Activated T-cell treated with anti-CD3 and anti-CD28 coated beads for 1 hour (primary cell): ENCODE measurements around the gene LRRC70.
"Not testable (repeated sequence)": the region's sequence is repeated elsewhere in the genome, so short reads cannot be mapped to it uniquely, and the experiment has no call there.

Source experiments
- DNase-seq: peaks from one replicate; pipeline ENCODE4 v3.0.0-alpha.2; 2020; ENCODE audit warnings: low read depth

Gene LRRC70

DNA sequence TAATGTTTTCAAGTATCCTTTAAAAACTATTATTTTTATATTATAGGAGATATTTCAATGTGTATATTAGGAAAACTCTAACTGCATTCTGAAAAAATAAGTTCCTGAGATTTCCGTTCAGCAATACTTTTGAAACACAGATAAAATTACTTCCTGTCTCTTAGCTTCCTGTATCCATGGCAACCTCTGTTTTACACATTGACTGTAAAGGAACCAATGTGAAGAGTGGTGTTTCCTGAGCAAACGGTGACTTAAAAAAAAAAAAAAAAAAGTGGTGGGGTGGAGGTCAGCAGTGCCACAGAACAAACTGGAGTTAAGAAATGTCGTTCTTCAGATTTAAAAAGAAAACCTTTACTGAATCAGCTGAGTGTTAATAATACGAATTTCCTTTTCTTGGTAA, at the start of gene LRRC70:
LRRC70 (plus strand) TSS at position 280 of the 400 bp plus-strand sequence. CDS start 620 bp downstream, outside the sequence.
- DNase-seq: no peak

GRCh38 chr5:62533597-62533996, 45.0 kb upstream of the LRRC70 start:
- no peak for DNase-seq

DNA sequence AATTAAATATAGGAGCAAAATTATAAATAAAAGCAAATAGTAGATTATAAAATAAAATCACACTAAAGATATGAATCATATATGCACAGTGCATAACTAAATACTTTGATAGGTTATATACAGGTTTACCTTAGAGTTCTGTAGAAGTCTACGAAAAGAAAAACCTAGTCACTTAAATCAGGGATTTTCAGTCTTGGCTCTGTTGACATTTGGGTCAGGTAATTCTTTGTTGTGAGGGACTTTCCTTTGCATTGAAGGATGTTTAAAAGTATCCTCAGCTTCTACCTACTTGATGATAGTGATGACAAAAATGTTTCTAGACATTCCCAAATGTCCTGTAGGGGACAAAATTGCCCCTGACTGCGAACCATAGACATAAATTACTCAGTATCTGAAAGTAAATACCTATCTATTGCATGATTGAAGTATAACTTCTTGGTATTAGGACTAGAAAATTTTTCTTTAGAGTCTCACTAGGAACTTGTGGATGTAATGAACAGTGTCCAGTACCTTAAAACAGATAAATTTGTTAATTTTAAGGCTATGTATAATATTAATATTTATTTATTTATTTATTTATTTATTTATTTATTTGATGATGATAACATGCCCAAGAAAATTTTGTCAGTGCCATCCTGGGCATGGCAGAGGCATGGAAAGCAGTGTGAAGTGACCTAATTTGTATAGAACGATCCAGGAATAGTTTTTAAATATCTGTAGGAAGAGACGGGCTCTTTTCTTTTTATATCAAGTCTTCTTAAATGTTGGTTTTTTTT, 44.0 kb upstream of the LRRC70 start:
- no peak for DNase-seq

DNA sequence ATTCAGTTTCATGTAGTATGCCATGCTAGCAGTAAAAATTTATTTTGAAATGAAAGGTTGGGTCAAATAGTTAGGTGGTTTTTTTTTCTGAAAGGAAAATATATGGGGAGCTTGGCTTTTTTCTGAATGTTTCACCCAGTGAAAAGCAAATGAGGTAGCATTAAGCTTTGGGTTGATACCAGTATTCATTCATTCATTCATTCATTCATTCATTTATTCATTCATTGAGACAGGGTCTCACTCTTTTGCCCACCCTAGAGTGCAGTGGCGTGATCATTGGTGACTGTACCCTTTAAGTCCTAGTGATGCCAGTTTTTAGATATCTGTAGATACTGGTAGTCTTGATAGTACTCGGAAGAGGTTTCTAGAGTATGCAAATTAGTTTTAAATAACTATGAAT, 42.4 kb upstream of the LRRC70 start:
- no peak for DNase-seq

DNA sequence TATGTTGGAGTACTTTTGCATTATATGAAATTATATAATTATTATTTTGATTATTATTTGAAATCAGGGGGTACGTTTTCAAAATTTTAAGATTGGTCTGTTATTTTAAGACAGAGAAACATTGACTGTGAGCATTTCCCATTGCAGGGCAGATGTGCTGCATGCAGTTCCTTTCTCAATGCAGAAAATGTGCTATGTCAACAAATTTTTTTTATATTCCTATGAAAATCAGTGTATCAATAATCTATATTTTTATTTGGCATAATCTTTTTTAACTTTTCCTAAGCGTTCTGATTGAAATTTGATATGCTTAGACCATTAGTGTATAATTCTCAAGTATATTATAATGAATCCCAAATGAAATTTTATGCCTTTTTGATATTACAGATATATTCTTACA, 41.8 kb upstream of the LRRC70 start:
- no peak for DNase-seq

- no peak for DNase-seq
Measured at GRCh38 chr5:62538017-62538942, 40.3 kb upstream of the LRRC70 start.

GRCh38 chr5:62542720-62543119, 35.9 kb upstream of the LRRC70 start:
- DNase-seq: no peak

- no peak for DNase-seq
Measured at GRCh38 chr5:62547945-62548630, 30.5 kb upstream of the LRRC70 start.

GRCh38 chr5:62550103-62550502, 28.5 kb upstream of the LRRC70 start:
- no peak for DNase-seq

DNA sequence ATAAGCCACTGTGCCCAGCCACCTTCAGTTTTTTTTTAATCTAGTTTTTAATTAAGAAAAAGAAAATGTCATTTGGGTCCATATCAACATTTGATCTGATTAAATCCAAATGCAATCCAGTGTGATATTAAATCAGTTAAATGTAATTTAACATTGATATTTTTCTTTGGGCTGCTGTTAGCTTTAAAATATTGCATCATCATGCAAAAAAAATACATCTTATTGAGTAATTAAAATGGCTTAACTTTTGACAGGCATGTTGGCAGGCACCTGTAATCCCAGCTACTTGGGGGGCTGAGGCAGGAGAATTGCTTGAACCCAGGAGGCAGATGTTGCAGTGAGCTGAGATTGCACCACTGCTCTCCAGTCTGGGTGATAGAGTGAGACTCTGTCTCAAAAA, 22.7 kb upstream of the LRRC70 start:
- DNase-seq: no peak

DNA sequence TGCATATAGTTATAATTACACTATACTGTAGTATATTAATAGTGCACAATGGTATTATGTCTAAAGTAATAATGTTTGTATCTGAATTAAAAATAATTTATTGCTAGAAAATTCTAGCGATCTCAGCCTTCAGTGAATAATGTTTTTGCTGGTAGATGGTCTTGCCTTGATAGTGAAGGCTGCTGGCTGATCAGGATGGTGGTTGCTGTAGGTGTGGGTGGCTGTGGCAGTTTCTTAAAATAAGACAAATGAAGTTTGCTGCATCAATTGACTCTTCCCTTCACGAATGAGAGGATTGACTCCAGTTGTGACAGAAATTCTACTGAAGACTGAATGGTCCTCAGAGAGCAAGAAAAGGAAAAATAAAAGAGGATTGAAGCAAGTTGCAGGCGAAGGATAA, 19.7 kb upstream of the LRRC70 start:
- DNase-seq: no peak

DNA sequence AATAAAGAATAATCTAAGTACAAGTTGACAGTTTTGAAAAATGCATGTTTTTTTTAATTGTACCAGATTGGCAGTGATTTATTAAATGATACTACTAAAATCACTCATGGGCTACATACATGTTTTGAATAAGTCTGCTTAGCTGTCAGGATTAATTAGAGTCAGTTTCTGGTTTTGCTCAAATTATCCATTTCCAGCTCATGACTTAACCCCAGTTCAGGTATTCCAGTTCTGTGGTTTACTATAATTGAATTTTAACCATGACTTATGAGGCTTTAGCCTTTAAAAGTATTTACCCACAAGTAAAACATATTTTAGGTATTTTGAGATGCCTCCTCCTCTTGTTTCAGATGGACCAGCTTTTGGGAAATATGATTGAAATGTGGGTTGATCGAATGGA, 17.8 kb upstream of the LRRC70 start:
- no peak for DNase-seq

GRCh38 chr5:62561896-62562295, 16.7 kb upstream of the LRRC70 start:
- no peak for DNase-seq

DNA sequence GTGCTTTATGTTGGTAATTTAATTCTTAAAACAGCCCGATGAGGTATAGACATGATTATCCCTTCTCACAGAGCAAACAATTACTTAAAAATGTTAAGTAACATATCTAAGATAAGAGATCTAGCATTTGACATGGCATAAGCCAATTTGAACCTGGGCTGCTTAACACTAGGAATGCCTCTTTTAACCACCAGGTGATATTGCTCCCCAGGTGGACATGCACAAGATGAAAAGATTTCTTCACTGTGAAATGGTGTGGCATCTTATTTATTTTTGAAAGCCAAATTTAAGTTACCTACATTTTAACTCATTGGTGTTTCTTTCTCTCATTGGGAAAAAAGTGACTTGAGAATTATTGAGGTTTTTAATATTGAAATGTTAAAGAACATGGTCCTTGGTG, 15.8 kb upstream of the LRRC70 start:
- no peak for DNase-seq

DNA sequence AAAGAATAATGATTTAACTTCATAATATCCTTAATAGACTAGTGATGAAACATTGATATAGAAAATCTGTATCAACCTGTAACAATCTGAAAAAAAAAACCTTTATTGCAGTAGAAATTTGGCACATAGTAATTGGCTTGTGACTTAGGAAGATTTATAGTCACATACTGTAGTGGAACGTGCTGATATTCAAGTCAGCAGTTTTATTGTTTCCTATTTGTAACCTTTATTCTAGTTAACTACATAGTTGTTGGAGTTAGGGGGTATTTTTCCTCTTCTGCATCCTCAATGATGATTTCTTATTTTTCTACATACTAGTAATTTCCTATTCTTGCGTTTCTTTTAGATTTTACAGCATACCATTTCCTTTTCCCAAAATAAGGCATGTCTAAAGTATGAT, 14.5 kb upstream of the LRRC70 start:
- no peak for DNase-seq

GRCh38 chr5:62565740-62566139, 12.9 kb upstream of the LRRC70 start:
- not testable (repeated sequence) for DNase-seq

GRCh38 chr5:62568143-62568542, 10.5 kb upstream of the LRRC70 start:
- no peak for DNase-seq

DNA sequence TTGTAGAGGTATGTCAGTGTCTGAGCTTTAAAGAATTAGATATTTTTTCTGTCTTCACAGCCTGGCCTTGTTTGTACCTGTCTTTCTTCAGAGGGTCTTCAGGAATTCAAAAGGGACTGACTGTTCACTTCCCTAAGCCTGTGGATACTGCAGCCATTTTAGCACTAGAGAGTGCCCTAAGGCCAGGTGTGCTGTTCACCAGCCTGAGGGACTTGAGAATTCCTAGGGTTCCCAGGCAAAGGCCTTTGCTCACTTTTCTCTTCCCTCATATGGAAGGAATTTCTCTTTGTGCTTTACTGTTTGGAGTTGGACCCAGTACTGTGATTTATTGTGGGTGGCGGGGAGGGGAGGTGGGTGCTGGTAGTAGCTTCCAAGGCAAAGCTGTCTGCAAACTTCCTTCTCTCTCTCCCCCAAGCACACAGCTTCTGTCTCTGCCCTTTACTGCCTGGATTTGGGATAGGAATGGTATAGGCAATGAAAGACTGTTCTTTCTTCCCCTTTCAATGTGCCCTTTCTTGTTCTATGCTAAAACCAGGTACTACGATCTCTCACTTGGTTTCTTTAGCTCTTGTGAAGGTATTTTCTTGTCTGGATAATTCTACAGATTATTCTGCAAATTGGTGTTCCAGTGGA, 9.7 kb upstream of the LRRC70 start:
- no peak for DNase-seq

DNA sequence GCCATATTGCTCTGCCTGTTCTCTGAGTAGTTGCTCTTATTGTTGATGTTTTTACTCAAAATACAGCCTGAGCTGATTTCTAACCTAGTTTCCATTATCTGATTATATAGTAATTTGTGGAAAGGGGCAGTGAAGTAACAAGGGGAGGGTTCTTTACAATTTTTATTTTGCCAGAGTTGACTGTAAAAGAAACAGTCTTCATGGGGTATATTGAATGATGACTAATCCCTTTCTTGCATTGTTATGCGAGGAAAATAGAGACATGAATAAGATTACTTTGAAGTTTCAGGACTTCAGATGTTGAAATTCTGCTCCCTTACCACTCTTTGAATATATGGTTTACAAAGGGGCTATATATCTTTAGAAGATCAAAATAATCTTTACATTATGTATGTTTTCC, 9.1 kb upstream of the LRRC70 start:
- no peak for DNase-seq

DNA sequence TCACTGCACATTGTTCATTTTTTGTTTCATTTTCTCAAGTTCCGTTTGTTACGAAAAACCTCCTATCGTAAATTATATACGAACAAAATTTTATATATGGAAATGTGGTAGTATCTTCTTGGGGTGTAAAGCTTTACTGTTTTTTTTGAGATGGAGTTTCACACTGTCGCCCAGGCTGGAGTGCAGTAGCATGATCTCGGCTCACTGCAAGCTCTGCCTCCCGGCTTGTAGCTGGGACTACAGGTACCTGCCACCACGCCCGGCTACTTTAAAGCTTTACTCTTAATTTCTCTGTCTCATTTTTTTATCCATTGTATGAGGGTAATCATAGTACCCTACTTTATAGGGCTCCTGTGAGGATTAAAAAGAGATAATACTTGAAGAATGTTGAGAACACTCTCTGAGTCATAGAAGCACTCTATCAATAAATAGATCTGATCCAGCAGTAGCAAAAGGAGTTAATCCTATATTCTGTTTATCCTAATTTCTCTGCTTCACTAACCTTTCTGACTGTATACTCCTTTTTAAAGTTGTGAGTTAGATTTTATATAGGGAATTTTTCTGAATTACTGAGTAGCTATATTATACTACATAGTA, 5.6 kb upstream of the LRRC70 start:
- DNase-seq: no peak

DNA sequence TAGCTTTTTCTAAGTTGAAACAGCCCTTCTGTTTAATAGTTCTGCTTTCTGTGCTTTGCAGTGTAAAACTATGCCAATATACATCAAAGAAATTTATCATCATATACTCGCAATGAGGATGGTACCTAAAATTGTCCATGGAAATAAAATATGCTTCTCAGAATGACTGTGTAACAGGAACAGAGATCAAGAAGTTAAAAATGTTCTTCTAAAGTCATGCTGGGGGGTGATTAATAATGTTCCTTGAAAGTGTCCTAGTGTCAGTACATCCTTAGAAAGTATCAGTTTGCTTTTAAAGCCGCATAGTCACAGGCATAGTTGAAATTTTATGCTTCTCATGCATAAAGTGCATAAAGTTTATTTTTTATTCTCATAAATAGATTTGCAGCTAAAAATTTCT, 4.0 kb upstream of the LRRC70 start:
- no peak for DNase-seq

DNA sequence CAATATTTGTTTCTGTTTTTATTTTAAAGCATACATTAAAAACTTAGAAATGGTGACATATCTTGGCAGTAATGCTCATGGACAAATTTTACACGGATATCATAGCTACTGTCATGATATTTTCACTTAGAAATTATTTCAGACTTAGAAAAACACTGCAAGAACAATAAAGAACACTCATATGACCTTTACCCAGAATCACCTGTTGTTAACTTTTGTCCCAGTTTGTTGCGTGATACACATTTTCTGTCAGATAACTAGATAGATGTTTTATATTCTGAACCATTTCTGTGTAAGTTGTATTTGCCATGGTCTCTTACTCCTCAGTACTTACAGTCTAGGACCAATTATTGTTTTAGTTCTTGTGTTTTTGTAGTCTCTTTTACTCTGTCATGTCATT, 3.6 kb upstream of the LRRC70 start:
- DNase-seq: no peak
